SK-N-SH treated with all-trans-retinoic acid at 6 μM for 48 hours (cell line): ENCODE data around the gene PRKCE.

Experiments used
- ATAC-seq: fragments of 200-7000 bp; cut with Tn5 transposase; 3 replicates; pipeline ENCODE4 v1.9.1; 2020; ENCODE audit warnings: mild to moderate bottlenecking, moderate library complexity
- ARNTL ChIP-seq: fragments of 450-650 bp; formaldehyde crosslinking; IDR thresholded peaks from 2 replicates; pipeline ENCODE4 v1.5.0; 2020; ENCODE audit warnings: low read depth, mild to moderate bottlenecking, moderate library complexity, borderline replicate concordance
- BACH2 ChIP-seq: fragments of 250-450 bp; sonication (Bioruptor Pico); IDR thresholded peaks from 2 replicates; pipeline ENCODE4 v1.9.0; 2021; ENCODE audit warnings: mild to moderate bottlenecking, borderline replicate concordance
- CREB5 ChIP-seq: fragments of 250-450 bp; sonication (Bioruptor Pico); IDR thresholded peaks from 2 replicates; pipeline ENCODE4 v1.5.1; 2020; ENCODE audit warnings: low read depth, mild to moderate bottlenecking, moderate library complexity
- CSDC2 ChIP-seq: fragments of 250-450 bp; sonication (Bioruptor Pico); IDR thresholded peaks from 2 replicates; pipeline ENCODE4 v1.5.0; 2020; ENCODE audit warnings: mild to moderate bottlenecking, moderate library complexity
- ESRRG ChIP-seq: fragments of 250-450 bp; sonication (Bioruptor Pico); IDR thresholded peaks from 2 replicates; pipeline ENCODE4 v1.6.1; 2021; ENCODE audit warnings: mild to moderate bottlenecking
- GLIS3 ChIP-seq: fragments of 250-450 bp; sonication (Bioruptor Pico); IDR thresholded peaks from 2 replicates; pipeline ENCODE4 v1.5.0; 2020; ENCODE audit warnings: mild to moderate bottlenecking, moderate library complexity
- ISL1 ChIP-seq: fragments of 250-450 bp; sonication (Bioruptor Pico); IDR thresholded peaks from 2 replicates; pipeline ENCODE4 v2.1.2; 2022; ENCODE audit warnings: mild to moderate bottlenecking, moderate library complexity
- OSR1 ChIP-seq: fragments of 250-450 bp; sonication (Bioruptor Pico); IDR thresholded peaks from 2 replicates; pipeline ENCODE4 v1.8.0; 2022; ENCODE audit warnings: moderate library complexity, mild to moderate bottlenecking, inconsistent platforms
- SNAI2 ChIP-seq: fragments of 250-450 bp; sonication (Bioruptor Pico); IDR thresholded peaks from 2 replicates; pipeline ENCODE4 v1.5.0; 2020; ENCODE audit warnings: mild to moderate bottlenecking, moderate library complexity
- TCF4 ChIP-seq: fragments of 250-450 bp; sonication (Bioruptor Pico); IDR thresholded peaks from 2 replicates; pipeline ENCODE4 v1.8.0; 2021; ENCODE audit warnings: mild to moderate bottlenecking, moderate library complexity, borderline replicate concordance
- TSHZ2 ChIP-seq: fragments of 250-450 bp; sonication (Bioruptor Pico); IDR thresholded peaks from 2 replicates; pipeline ENCODE4 v1.5.0; 2020; ENCODE audit warnings: mild to moderate bottlenecking, moderate library complexity
- ZC3H10 ChIP-seq: fragments of 250-450 bp; sonication (Bioruptor Pico); IDR thresholded peaks from 2 replicates; pipeline ENCODE4 v1.5.1; 2021; ENCODE audit warnings: mild to moderate bottlenecking, moderate library complexity
- ZFP3 ChIP-seq: fragments of 250-450 bp; sonication (Bioruptor Pico); IDR thresholded peaks from 2 replicates; pipeline ENCODE4 v1.5.0; 2020; ENCODE audit warnings: mild to moderate bottlenecking, moderate library complexity
- ZFP30 ChIP-seq: fragments of 450-650 bp; formaldehyde crosslinking; IDR thresholded peaks from 2 replicates; pipeline ENCODE4 v1.5.0; 2022; ENCODE audit warnings: mild to moderate bottlenecking, moderate library complexity
- ZNF8 ChIP-seq: fragments of 450-650 bp; formaldehyde crosslinking; IDR thresholded peaks from 2 replicates; pipeline ENCODE4 v1.5.0; 2020; ENCODE audit warnings: mild to moderate bottlenecking, moderate library complexity
- TF ChIP-seq, protein P1 (sequence below): fragments of 250-450 bp; sonication (Bioruptor Pico); IDR thresholded peaks from 2 replicates; pipeline ENCODE4 v1.8.0; 2020; ENCODE audit warnings: mild to moderate bottlenecking, moderate library complexity, borderline replicate concordance
- TF ChIP-seq, protein P2 (sequence below): fragments of 250-450 bp; sonication (Bioruptor Pico); IDR thresholded peaks from 2 replicates; pipeline ENCODE4 v1.8.0; 2021; ENCODE audit warnings: low read depth, mild to moderate bottlenecking, moderate library complexity, borderline replicate concordance
- TF ChIP-seq, protein P3 (sequence below): fragments of 250-450 bp; sonication (Bioruptor Pico); IDR thresholded peaks from 2 replicates; pipeline ENCODE4 v1.5.1; 2021; ENCODE audit warnings: mild to moderate bottlenecking, moderate library complexity

PRKCE gene

GRCh38 chr2:46065152-46065551, 413.7 kb downstream of the PRKCE start:
- no peak for ATAC-seq
- no peak for TF ChIP-seq GLIS3 (CRISPR knock-in tag)
- no peak for TF ChIP-seq ARNTL (CRISPR knock-in tag)
- no peak for TF ChIP-seq OSR1 (CRISPR knock-in tag)
- TF ChIP-seq, protein P1, sequence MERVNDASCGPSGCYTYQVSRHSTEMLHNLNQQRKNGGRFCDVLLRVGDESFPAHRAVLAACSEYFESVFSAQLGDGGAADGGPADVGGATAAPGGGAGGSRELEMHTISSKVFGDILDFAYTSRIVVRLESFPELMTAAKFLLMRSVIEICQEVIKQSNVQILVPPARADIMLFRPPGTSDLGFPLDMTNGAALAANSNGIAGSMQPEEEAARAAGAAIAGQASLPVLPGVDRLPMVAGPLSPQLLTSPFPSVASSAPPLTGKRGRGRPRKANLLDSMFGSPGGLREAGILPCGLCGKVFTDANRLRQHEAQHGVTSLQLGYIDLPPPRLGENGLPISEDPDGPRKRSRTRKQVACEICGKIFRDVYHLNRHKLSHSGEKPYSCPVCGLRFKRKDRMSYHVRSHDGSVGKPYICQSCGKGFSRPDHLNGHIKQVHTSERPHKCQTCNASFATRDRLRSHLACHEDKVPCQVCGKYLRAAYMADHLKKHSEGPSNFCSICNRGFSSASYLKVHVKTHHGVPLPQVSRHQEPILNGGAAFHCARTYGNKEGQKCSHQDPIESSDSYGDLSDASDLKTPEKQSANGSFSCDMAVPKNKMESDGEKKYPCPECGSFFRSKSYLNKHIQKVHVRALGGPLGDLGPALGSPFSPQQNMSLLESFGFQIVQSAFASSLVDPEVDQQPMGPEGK (CRISPR knock-in tag), result no peak
- TF ChIP-seq SNAI2 (CRISPR knock-in tag), result no peak
- no peak for TF ChIP-seq ZFP30 (CRISPR knock-in tag)
- TF ChIP-seq CSDC2 (CRISPR knock-in tag), result no peak
- TF ChIP-seq ESRRG (CRISPR knock-in tag), result no peak
- no peak for TF ChIP-seq ISL1
- TF ChIP-seq, protein P2, sequence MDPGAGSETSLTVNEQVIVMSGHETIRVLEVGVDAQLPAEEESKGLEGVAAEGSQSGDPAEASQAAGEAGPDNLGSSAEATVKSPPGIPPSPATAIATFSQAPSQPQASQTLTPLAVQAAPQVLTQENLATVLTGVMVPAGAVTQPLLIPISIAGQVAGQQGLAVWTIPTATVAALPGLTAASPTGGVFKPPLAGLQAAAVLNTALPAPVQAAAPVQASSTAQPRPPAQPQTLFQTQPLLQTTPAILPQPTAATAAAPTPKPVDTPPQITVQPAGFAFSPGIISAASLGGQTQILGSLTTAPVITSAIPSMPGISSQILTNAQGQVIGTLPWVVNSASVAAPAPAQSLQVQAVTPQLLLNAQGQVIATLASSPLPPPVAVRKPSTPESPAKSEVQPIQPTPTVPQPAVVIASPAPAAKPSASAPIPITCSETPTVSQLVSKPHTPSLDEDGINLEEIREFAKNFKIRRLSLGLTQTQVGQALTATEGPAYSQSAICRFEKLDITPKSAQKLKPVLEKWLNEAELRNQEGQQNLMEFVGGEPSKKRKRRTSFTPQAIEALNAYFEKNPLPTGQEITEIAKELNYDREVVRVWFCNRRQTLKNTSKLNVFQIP (CRISPR knock-in tag), result no peak

DNA sequence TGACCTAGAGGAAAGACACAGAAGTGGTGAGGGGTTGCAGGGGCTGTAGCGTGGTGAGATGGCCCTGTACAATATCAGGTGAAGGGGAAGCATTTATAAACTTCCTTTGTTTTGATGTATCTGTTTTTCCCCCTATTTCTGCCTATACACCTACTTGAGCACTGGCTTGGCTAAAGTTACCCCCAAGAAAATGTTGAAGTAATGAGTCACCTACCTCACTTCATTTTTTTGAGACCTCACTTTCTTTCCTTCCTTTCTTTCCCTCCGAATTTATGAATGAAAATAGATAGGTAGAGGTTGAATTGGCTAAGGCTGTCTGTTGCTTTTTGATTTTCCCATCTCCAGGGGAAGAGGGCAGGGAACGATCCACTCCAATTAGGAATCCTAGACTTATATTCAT, 414.6 kb downstream of the PRKCE start:
- TF ChIP-seq, protein P1 (CRISPR knock-in tag), result no peak
- no peak for ATAC-seq

DNA sequence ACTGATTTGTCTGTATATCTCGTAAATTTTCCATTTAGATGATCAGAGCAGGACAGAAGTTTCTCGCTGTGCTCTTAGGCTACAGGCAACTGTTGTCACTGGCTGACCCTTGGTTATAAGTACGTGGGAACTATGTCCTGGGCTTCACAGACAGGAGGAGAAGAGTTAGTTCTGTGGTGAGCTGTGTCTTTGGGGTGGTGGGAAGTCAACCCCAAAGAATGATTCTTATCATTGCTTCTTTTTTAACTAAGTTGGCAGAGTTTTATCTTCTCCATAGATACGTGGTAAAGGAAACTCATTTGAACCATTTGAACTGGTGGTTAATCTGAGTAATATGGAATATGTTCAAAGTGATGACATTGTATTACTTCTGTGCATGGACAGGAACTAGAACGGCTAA, 415.1 kb downstream of the PRKCE start:
- no peak for ATAC-seq
- no peak for TF ChIP-seq CSDC2 (CRISPR knock-in tag)
- TF ChIP-seq ZNF8 (CRISPR knock-in tag), result no peak
- no peak for TF ChIP-seq ARNTL (CRISPR knock-in tag)
- TF ChIP-seq SNAI2 (CRISPR knock-in tag), result no peak
- TF ChIP-seq TSHZ2 (CRISPR knock-in tag), result no peak
- TF ChIP-seq GLIS3 (CRISPR knock-in tag), result no peak
- TF ChIP-seq, protein P3, sequence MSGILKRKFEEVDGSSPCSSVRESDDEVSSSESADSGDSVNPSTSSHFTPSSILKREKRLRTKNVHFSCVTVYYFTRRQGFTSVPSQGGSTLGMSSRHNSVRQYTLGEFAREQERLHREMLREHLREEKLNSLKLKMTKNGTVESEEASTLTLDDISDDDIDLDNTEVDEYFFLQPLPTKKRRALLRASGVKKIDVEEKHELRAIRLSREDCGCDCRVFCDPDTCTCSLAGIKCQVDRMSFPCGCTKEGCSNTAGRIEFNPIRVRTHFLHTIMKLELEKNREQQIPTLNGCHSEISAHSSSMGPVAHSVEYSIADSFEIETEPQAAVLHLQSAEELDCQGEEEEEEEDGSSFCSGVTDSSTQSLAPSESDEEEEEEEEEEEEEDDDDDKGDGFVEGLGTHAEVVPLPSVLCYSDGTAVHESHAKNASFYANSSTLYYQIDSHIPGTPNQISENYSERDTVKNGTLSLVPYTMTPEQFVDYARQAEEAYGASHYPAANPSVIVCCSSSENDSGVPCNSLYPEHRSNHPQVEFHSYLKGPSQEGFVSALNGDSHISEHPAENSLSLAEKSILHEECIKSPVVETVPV (CRISPR knock-in tag), result no peak
- TF ChIP-seq ZFP3, result no peak
- no peak for TF ChIP-seq TCF4 (CRISPR knock-in tag)
- TF ChIP-seq BACH2 (CRISPR knock-in tag), result no peak

DNA sequence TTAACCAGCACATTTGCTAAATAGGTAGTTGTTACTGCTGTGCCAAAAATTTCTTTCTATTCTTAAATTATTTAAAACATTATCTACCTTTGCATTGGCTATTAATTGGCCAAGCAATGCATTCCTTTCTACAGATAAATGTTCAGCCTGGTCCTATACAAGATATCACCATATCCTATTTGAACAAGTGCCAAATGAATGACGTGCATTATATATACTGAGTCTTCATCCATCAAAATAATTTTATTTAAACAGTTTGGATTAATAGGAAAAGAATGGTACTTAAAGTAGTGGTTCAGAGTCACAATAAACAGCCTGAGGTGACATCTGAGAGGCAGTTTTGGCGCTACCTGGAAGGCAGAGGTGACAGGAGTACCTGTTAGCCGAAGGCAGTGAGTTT, 415.6 kb downstream of the PRKCE start:
- no peak for TF ChIP-seq CREB5 (CRISPR knock-in tag)
- no peak for TF ChIP-seq ESRRG (CRISPR knock-in tag)
- no peak for TF ChIP-seq ZC3H10
- no peak for TF ChIP-seq ZNF8 (CRISPR knock-in tag)
- no peak for TF ChIP-seq ISL1
- TF ChIP-seq, protein P2 (CRISPR knock-in tag), result no peak
- TF ChIP-seq ZFP3, result no peak
- ATAC-seq, result no peak
